Activated CD4-positive, alpha-beta T cell treated with anti-CD3 and anti-CD28 coated beads, Interleukin-2, amount 10 ng/mL, durations not matched to agents 7 days and 5 days (primary cell): ENCODE measurements around the gene ANKRD27. TPM values are rescaled to one million over a fixed set of nuclear protein-coding genes. Genes with fewer than 3 reads are reported as not detected.
"Not testable (repeated sequence)": the region's sequence is repeated elsewhere in the genome, so short reads cannot be mapped to it uniquely, and the experiment has no call there.

Experiments used
- CTCF ChIA-PET: fragments of 350-600 bp; sonication (Branson Sonifier 250); formaldehyde crosslinking; loops from one replicate; lab custom pipeline; 2021; ENCODE audit warnings: antibody characterized with exemption; lab: Charles Lee
- POLR2A ChIA-PET: fragments of 350-600 bp; sonication (Branson Sonifier 250); formaldehyde crosslinking; loops from one replicate; lab custom pipeline; 2021; ENCODE audit warnings: antibody characterized with exemption; lab: Charles Lee
- DNase-seq: peaks from one replicate; pipeline ENCODE4 v3.0.0-alpha.2; 2020
- H3K27ac Mint-ChIP-seq: one replicate; pipeline ENCODE4 v1.8.0; 2021; ENCODE audit warnings: mild to moderate bottlenecking, moderate library complexity, mixed read lengths
- H3K27me3 Mint-ChIP-seq: one replicate; pipeline ENCODE4 v1.8.0; 2021; ENCODE audit warnings: mixed read lengths
- H3K36me3 Mint-ChIP-seq: one replicate; pipeline ENCODE4 v1.8.0; 2021; ENCODE audit warnings: low read depth, mixed read lengths
- H3K4me1 Mint-ChIP-seq: one replicate; pipeline ENCODE4 v1.8.0; 2021; ENCODE audit warnings: mixed read lengths
- H3K4me3 Mint-ChIP-seq: one replicate; pipeline ENCODE4 v1.8.0; 2021; ENCODE audit warnings: mild to moderate bottlenecking, moderate library complexity, mixed read lengths
- H3K9me3 Mint-ChIP-seq: one replicate; pipeline ENCODE4 v1.8.0; 2021; ENCODE audit warnings: mixed read lengths
- total RNA-seq, 2 experiments: library from RNA; stranded (reverse); gene quantifications; one replicate each; pipeline ENCODE4 v1.2.3, GENCODE V29; 2021

Gene ANKRD27
- total RNA-seq, 2 experiments from 2014 or later = 49.3 to 49.8 TPM

DNA sequence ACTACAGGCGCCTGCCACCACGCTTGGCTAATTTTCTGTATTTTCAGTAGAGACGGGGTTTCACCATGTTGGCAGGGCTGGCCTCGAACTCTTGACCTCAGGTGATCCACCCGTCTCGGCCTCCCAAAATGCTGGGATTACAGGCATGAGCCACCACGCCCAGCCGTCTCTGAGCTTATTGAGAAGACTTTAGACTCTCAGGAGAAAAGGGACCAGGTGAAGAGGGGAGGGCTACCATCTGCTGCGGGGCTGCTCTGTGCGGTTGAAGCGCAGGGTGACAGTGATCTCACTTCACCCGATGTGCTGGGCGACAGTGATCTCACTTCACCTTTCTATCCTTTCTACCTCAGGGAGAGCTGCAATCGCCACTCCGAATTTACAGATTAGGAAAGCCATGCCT is 68.7 kb downstream of the ANKRD27 start:
- Mint-ChIP-seq H3K36me3 (peaks cover 16% of the 10 kb centered on the region), H3K9me3 (no peaks in the 10 kb centered on the region), H3K27me3 (no peaks in the 10 kb centered on the region), H3K27ac (no peak overlapping the region), H3K4me1 (no peaks in the 10 kb centered on the region), H3K4me3 (no peak overlapping the region)
- DNase-seq = no peak
- POLR2A ChIA-PET = no interaction called here
- CTCF ChIA-PET = interaction anchor here (0.6 kb wide), 2 partner anchors 369 to 1483 kb away, joined by 3 read pairs; no protein-coding TSS in a partner anchor

DNA sequence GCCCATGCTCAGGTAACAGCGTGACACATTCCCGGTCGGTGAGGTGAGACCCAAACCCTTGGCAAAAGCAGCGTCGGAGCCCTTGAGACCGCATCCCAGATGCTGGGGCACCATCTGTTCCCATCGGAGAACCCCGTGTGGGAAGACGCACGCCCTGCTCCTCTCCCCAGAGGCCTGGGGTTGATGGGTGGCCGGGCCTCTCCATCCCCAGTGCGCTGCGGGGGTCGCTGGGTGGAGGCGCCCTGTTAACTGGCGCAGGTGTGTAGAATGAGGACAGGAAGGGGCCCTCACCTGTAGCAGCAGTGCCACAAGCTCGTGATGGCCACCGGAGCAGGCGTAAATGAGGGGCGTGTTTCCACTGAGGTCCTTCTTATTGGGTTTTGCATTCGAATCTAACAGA is 69.4 kb downstream of the ANKRD27 start:
- CTCF ChIA-PET = no interaction called here
- H3K9me3 Mint-ChIP-seq = no peaks in the 10 kb centered on the region
- POLR2A ChIA-PET = interaction anchor here (0.6 kb wide), 1 partner anchor 35 kb away, joined by 3 read pairs; no protein-coding TSS in a partner anchor
- peaks cover 16% of the 10 kb centered on the region for H3K36me3 Mint-ChIP-seq
- no peaks in the 10 kb centered on the region for H3K4me1 Mint-ChIP-seq
- no peaks in the 10 kb centered on the region for H3K27me3 Mint-ChIP-seq
- DNase-seq = no peak
- no peak overlapping the region for H3K27ac Mint-ChIP-seq
- H3K4me3 Mint-ChIP-seq = no peak overlapping the region

DNA sequence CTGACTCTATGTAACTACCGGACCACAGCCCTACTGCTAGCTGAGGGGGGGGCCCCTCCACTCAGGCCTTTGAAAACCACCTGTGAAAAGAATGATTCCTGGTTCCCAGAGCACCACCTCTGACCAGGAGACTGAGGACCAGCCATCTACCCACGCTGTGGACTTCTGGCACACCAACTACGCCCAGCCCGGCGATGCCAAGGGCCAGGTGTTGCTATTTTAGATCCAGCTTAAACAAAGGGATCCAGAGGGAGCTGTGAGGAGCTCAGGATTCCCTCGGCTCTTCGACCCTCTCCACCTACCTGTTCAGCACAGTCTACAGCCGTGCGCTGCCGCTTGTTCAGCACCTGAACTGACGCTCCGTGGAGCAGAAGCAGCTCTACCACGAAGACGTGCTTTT is 71.0 kb downstream of the ANKRD27 start:
- no peak for DNase-seq
- Mint-ChIP-seq H3K27me3 (no peaks in the 10 kb centered on the region), H3K4me1 (peaks cover 7% of the 10 kb centered on the region), H3K4me3 (no peak overlapping the region), H3K27ac (no peak overlapping the region), H3K9me3 (no peaks in the 10 kb centered on the region), H3K36me3 (peaks cover 20% of the 10 kb centered on the region)
- ChIA-PET POLR2A (no interaction called here), CTCF (interaction anchor here (0.5 to 0.8 kb wide), 3 partner anchors 11 to 496 kb away, joined by 3 to 6 read pairs (median 4); no protein-coding TSS in a partner anchor)

DNA sequence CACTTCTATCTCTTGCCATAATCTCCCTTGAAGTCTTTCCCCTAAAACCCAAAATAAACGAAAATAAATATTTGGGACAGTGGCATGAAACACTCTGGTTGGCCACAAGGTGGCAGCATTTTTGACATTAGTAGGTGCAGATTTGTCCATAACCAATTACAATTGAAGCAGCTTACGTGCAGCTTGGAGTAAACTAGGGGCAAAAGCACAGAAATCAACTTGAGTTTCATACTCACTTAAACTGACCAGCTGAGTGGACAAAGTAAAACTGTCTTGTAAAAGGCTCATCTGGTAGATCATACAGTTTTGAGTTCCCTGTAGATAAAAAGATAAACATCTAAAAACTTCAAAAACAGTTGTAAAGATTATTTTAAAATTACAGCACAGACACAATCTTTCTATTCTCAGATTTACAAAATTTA is 75.2 kb downstream of the ANKRD27 start:
- ChIA-PET POLR2A (interaction anchor here (0.6 kb wide), 1 partner anchor 276 kb away, joined by 3 read pairs; no protein-coding TSS in a partner anchor), CTCF (interaction anchor here (1.1 to 1.5 kb wide), 3 partner anchors 15 to 373 kb away, joined by 3 to 7 read pairs (median 3); partner anchors contain the start of gene FAAP24)
- DNase-seq = peak; percentile 72
- peaks cover 35% of the 10 kb centered on the region for H3K36me3 Mint-ChIP-seq
- no peaks in the 10 kb centered on the region for H3K27me3 Mint-ChIP-seq
- H3K27ac Mint-ChIP-seq = no peak overlapping the region
- H3K4me1 Mint-ChIP-seq = peaks cover 7% of the 10 kb centered on the region
- H3K9me3 Mint-ChIP-seq = no peaks in the 10 kb centered on the region
- no peak overlapping the region for H3K4me3 Mint-ChIP-seq

DNA sequence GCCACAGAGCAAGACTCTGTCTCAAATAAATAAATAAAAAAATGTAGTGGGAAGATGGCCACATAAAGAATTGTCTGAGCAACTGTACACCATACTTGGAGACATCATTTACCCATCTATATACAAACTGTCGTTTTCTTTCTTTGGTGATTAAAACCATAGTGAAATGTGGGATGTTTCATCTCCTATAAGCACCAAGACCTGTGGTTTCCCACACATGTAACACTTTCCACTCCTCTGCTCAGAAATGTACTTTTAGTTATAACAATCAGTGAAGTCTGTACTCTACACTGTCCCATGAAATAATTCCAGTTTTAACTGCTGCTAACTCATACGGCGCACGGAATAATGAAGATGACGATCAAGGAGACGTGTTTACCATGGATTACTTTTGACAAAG is 75.7 kb downstream of the ANKRD27 start:
- Mint-ChIP-seq H3K9me3 (no peaks in the 10 kb centered on the region), H3K4me1 (peaks cover 7% of the 10 kb centered on the region), H3K36me3 (peaks cover 39% of the 10 kb centered on the region), H3K4me3 (no peak overlapping the region), H3K27ac (no peak overlapping the region), H3K27me3 (no peaks in the 10 kb centered on the region)
- CTCF ChIA-PET = interaction anchor here (1.1 to 1.5 kb wide), 3 partner anchors 15 to 373 kb away, joined by 3 to 7 read pairs (median 3); partner anchors contain the start of gene FAAP24
- POLR2A ChIA-PET = interaction anchor here (0.6 kb wide), 1 partner anchor 276 kb away, joined by 3 read pairs; no protein-coding TSS in a partner anchor
- DNase-seq = no peak

DNA sequence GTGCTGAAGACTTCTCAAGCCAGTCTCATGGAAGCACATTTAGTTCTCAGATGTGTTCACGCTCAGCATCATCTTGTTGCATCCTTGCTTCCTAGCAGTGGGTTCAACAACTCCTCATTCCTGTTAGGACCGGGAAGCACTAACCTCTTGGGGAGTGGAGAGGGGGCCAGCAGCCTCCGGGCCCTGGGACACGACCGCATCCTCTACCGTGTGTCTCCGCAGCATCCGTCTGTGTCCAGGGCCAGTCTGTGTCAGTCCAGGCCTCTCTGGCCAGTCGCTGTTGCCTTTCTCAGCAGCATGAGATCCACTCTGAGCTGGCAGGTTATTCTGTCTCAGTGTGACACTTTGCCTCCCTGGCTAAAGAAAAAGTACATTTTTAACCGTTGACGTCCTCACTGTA is 77.0 kb downstream of the ANKRD27 start:
- Mint-ChIP-seq H3K36me3 (peaks cover 50% of the 10 kb centered on the region), H3K4me3 (no peak overlapping the region), H3K27ac (no peak overlapping the region), H3K4me1 (peaks cover 7% of the 10 kb centered on the region), H3K9me3 (no peaks in the 10 kb centered on the region), H3K27me3 (no peaks in the 10 kb centered on the region)
- DNase-seq = no peak
- ChIA-PET CTCF (no interaction called here), POLR2A (no interaction called here)

DNA sequence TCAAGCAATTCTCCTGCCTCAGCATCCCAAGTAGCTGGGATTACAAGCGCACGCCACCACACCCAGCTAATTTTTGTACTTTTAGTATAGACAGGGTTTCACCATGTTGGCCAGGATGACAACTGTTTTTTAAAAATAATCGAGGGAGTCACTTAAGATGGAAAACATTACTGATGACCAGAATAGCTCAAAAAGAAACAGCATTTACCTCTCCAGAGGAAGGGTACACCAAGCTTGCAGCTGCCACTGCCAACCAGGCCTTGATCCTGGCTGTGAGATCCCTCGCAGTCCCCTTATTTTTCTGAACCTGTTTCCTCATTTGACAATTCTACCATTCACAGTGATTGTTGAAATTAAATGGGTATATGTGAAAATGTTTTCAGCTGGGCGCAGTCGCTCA is 79.5 kb downstream of the ANKRD27 start:
- Mint-ChIP-seq H3K4me3 (no peak overlapping the region), H3K27me3 (no peaks in the 10 kb centered on the region), H3K36me3 (peaks cover 66% of the 10 kb centered on the region), H3K4me1 (peaks cover 7% of the 10 kb centered on the region), H3K9me3 (no peaks in the 10 kb centered on the region), H3K27ac (no peak overlapping the region)
- ChIA-PET CTCF (no interaction called here), POLR2A (no interaction called here)
- DNase-seq = no peak

DNA sequence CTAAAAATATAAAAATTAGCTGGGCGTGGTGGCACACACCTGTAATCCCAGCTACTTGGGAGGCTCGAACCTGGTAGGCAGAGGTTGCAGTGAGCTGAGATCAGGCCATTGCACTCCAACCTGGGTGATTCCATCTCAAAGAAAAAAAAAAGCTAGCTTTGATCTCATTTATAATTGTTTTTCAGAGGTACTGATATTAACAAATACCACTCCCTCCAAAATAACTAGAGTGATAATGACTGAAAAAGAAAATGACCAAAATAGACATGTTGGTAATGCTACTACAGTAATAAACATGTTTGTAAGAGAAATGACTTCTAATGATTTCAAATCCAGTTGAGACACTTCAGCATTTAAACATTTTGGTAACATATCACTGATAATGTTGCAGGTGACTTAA is 81.0 kb downstream of the ANKRD27 start:
- peaks cover 65% of the 10 kb centered on the region for H3K36me3 Mint-ChIP-seq
- H3K4me3 Mint-ChIP-seq = no peak overlapping the region
- DNase-seq = no peak
- POLR2A ChIA-PET = interaction anchor here (0.5 kb wide), 1 partner anchor 529 kb away, joined by 3 read pairs; no protein-coding TSS in a partner anchor
- no peaks in the 10 kb centered on the region for H3K4me1 Mint-ChIP-seq
- CTCF ChIA-PET = no interaction called here
- no peaks in the 10 kb centered on the region for H3K9me3 Mint-ChIP-seq
- no peaks in the 10 kb centered on the region for H3K27me3 Mint-ChIP-seq
- no peak overlapping the region for H3K27ac Mint-ChIP-seq

DNA sequence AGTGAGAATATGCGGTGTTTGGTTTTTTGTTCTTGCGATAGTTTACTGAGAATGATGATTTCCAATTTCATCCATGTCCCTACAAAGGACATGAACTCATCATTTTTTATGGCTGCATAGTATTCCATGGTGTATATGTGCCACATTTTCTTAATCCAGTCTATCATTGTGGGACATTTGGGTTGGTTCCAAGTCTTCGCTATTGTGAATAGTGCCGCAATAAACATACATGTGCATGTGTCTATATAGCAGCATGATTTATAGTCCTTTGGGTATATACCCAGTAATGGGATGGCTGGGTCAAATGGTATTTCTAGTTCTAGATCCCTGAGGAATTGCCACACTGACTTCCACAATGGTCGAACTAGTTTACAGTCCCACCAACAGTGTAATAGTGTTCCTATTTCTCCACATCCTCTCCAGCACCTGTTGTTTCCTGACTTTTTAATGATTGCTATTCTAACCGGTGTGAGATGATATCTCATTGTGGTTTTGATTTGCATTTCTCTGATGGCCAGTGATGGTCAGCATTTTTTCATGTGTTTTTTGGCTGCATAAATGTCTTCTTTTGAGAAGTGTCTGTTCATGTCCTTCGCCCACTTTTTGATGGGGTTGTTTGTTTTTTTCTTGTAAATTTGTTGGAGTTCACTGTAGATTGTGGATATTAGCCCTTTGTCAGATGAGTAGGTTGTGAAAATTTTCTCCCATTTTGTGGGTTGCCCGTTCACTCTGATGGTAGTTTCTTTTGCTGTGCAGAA is 87.1 kb downstream of the ANKRD27 start:
- Mint-ChIP-seq H3K36me3 (peaks cover 69% of the 10 kb centered on the region), H3K4me1 (peaks cover 36% of the 10 kb centered on the region)
- POLR2A ChIA-PET, CTCF ChIA-PET, H3K9me3 Mint-ChIP-seq, H3K27me3 Mint-ChIP-seq, H3K4me3 Mint-ChIP-seq, DNase-seq, H3K27ac Mint-ChIP-seq: not testable (repeated sequence)

DNA sequence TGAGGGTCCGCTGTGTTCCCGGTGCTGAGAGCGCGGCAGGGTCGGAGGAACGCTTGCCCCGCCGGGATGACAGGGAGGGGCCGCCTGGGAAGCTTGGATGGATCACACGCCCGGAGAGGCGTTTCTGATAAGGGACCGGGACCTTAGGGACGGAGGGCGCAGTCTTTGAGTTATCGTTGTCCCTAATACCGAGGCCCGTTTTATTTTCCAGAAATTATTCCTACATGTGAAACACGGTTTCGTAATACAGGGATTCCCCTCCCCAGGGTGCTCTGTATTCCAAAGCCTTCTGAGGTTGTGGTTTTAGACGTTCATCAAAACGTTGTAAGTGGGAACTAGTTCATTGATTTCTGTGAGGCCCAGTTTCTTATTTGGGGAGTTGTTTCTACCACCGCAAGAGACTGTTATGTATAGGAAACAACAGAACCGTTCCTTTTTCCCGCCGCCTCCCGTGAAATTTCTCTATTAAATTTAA is 93.2 kb downstream of the ANKRD27 start:
- no peaks in the 10 kb centered on the region for H3K9me3 Mint-ChIP-seq
- H3K27me3 Mint-ChIP-seq = peaks cover 7% of the 10 kb centered on the region
- peaks cover 46% of the 10 kb centered on the region for H3K4me1 Mint-ChIP-seq
- peak overlapping the region; percentile 90 for H3K4me3 Mint-ChIP-seq
- ChIA-PET POLR2A (no interaction called here), CTCF (interaction anchor here (0.8 kb wide), 1 partner anchor 1768 kb away, joined by 3 read pairs; no protein-coding TSS in a partner anchor)
- H3K36me3 Mint-ChIP-seq = peaks cover 40% of the 10 kb centered on the region
- no peak for DNase-seq
- H3K27ac Mint-ChIP-seq = peak overlapping the region; percentile 84

DNA sequence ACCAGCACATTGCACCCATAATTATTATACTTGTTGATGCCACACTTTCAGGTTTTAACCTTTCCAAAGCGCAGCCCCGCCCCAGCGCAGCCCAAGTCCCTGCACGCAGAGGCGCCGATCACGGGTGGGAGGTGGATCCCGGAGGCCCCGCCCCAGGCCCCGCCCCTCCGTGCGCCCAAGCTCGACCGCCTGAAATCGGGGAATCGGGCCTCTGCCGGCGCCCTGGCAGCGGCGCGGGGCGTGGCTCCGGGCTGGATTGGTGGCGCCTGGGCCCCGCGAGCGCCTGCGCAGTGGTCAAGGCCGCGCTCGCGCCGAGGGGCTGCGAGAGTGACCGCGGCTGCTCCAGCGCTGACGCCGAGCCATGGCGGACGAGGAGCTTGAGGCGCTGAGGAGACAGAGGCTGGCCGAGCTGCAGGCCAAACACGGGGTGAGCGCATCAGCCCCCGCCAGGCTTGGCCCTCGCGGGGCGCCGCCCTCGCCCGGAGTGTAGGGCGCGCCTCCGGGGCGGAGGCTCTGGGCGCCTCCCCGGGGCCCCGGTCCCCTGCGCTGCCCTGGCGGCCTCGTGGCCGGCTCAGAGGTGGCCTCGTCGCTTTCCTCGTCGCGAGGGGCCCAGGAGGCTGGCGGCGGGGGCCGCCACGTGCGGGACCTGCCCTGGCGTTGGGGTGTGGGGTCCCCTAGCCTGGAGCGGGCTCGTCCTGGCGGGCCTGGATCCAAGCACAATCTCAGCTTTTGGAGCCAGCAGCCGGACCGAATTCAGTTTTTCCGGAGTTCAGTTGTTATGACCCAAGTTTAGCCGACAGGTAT is 93.9 kb downstream of the ANKRD27 start, which contains the start of gene PDCD5:
Gene PDCD5, plus strand, starts transcription at position 290 of the 804 bp plus-strand sequence. Its CDS starts 72 bp downstream, at position 362.
- H3K36me3 Mint-ChIP-seq = peaks cover 34% of the 10 kb centered on the region
- peak within 1 kb of the TSS; percentile 90 for H3K4me3 Mint-ChIP-seq
- POLR2A ChIA-PET = interaction anchor here (0.7 kb wide), 1 partner anchor 110 kb away, joined by 3 read pairs; no protein-coding TSS in a partner anchor

DNA sequence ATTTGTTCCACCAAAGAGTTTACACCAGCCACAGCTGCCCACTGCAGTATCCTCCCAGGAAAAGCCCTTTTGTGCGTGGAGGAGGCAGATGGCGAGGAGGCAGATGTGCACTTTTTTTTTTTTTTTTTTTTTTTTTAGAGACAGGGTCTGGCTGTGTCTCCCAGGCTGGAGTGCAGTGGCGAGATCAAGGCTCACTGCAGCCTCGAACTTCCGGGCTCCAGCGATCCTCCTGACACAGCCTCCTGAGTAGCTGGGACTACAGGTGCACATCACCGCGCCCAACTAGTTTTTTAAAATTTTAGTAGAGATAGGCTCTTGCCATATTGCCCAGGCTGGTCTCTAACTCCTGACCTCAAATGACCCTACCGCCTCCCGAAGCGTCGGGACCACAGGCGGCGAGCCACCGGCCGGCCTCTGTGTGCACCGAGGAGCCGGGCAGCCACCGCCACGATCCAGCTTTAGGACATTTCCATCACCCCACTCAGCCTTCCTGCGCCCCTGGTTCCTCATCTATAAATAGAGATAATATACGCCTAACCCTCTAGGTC is 94.6 kb downstream of the ANKRD27 start:
- peak overlapping the region; percentile 80 for H3K4me3 Mint-ChIP-seq
- peaks cover 7% of the 10 kb centered on the region for H3K27me3 Mint-ChIP-seq
- H3K27ac Mint-ChIP-seq = peak overlapping the region; percentile 89
- POLR2A ChIA-PET = interaction anchor here (0.7 kb wide), 1 partner anchor 111 kb away, joined by 3 read pairs; no protein-coding TSS in a partner anchor
- H3K4me1 Mint-ChIP-seq = peaks cover 32% of the 10 kb centered on the region
- DNase-seq = no peak
- H3K36me3 Mint-ChIP-seq = peaks cover 28% of the 10 kb centered on the region
- H3K9me3 Mint-ChIP-seq = no peaks in the 10 kb centered on the region
- CTCF ChIA-PET = no interaction called here

More for the DNA sequence above, 93.9 kb downstream of the ANKRD27 start, which contains the start of gene PDCD5:
- Mint-ChIP-seq H3K4me1 (peaks cover 39% of the 10 kb centered on the region), H3K27me3 (peaks cover 7% of the 10 kb centered on the region), H3K9me3 (no peaks in the 10 kb centered on the region), H3K27ac (peak within 1 kb of the TSS; percentile 89)
- CTCF ChIA-PET = no interaction called here
- DNase-seq = peak; percentile 97
